ENCODE measurements around the gene LRPPRC. TPM values are rescaled to one million over a fixed set of nuclear protein-coding genes. Genes with fewer than 3 reads are reported as not detected.
"Not testable (repeated sequence)": the region's sequence is repeated elsewhere in the genome, so short reads cannot be mapped to it uniquely, and the experiment has no call there.

Gene LRPPRC
- 70.8 TPM for total RNA-seq
- long read RNA-seq, partial matches to known transcripts, result 24 of 30 reads
- long read RNA-seq, other reads (novel, unspliced or antisense), result 5 of 30 reads

DNA sequence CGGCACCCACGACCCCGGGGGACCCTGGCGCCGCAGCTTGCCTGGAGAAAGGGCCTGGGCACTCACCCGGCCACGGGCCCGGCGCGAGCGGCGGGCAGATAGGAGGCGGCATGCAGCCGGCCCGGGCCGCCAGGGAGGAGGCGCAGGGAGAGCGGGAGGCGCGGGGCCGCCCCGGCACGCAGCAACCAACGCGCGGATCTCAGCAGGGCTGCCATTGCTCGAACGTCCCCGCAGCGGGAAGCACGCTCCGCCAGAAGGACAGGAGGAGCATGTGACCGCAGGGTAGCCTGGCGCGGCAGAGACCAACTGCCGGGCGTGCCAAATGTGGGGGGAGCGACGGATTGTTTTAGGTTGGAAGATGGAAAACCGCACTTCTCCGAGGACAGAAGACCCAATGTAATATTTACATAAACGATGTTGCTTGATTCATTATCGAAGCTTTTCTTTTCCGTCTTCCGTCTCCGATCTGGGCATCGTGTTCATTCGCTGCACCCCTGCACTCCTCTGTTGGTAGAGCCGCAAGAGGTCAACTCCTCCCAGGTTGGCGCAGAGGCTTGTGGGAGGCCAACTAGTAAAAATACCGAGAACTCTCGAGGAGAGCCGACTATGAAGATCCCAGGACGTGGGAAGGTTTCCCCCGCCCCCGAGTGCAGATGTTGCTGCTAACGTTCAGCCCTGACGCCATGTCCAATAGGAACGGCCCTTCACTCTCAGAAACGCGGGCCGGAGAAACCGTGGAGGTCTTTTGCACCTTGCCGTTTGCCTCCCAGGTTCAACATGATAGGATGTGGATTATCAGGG lies at the start of gene LRPPRC:
LRPPRC (minus strand) TSS at position 257 of the 801 bp plus-strand sequence; CDS start at position 215, 42 bp downstream.
- peak; percentile 93 for DNase-seq (ENCODE audit: low spot score)

DNA sequence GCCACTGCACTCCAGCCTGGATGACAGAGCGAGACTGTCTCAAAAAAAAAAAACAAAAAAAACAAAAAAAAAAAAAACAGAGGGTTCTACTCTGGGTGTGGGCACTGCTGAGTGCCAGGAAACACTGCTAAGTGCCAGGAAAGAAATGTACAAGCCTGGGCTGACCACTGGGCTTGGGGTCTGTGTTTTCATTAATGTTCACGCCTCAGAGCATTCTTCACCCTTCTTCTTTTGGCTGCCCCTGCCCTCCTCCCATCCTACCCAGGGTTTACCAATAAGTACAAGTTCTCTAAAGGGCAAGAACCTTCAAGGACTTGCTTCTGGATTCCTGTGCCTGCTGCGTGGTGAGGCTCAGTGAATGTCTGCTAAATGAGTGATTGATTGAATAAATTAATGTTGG lies 49.3 kb upstream of the LRPPRC start:
- no peak for DNase-seq (ENCODE audit: low spot score)

DNA sequence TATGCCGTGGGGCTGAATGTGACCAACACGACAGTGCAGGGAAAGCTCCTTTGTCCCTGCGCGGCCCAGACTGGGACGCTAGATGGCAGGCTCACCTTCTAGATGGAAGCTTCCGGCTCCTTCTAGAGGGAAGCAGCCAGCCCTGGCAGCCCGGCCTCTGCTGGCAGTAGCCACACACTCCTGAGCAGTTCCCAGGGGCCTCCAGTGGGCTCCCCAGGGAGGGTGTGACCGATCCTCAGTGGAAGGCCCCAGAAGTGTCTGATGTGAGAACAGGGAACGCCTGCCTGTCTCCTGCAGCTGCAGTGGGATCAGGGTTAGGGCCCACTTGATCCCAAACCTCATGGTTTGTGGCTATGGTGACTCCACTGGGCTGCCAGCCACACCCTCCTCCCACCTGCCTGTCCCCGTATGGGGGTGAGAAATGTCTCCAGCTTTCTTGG lies 48.5 kb upstream of the LRPPRC start:
- no peak for DNase-seq (ENCODE audit: low spot score)

DNA sequence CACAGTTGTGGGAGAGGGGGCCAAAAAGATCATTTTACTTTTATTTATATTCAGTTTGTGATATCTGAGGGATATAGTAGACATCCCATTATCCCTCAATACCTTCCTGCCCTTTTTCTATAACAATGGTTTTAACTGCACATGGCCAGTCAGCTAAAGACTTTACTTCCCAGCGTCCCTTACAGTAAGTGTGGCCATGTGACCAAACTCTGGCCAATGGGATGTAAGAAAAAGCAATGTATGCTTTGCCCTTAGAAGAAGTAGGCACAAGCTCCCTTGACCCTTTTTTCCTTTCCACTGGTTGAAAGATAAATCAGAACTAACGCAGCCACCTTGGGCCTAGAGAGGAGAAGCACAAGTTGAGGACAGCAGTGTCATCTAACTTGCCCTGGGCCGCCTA lies 44.6 kb upstream of the LRPPRC start:
- DNase-seq (ENCODE audit: low spot score), result no peak

DNA sequence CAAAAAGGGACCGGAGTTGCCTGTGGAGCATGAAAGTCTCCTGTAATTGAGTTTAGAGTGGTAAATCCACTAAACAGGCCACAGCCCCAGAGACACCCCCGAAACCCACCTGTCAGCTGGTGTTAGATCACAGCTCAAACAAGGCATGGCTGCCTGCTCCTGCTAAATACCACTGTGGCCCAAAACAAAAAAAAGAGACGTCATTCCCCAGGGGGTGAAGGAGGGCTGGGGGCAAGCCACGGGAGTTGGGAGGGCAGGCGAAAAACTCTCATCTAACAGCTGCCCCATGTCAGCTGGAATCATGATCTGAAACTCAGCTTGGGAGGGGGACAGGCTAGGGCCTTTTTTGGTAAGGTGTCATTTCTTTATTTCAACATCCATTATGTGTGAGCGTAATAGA lies 42.5 kb upstream of the LRPPRC start:
- no peak for DNase-seq (ENCODE audit: low spot score)

DNA sequence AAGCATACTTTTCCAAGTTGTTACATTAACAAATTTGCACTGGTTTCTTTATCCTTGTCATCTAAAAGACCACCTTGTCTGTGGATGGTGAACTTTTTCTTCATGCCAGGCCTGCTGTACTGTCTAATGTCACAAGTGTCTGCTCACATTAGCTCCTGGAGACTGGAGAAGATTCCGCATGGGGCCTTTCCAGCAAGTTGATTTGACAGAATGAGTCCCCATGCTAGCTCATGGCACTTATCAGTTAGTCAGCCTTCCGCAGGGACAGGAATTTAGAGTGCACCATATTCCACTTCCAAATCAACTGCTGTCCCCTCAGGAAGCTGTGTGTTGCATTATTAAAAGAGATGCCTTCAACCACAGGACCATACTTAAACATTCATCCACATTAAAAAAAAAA lies 41.4 kb upstream of the LRPPRC start:
- no peak for DNase-seq (ENCODE audit: low spot score)

DNA sequence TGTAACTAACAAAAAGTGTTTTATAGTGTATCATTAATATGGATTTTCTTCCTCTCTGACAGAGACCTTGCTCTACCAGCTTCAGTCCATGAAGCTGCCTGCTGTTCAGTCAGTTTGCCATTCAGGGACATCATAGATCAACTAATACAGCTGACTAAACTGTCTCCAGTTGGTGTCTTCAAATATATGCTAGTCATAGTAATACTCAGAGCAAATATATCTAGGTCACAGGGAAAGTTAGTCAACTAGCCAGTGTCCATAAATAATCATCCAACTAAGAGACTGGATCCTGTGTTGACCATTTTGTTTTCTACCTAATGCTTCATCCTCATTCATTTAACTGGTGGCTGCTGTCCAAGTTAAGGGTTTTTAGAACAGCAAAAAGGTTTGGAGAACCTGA lies 38.2 kb upstream of the LRPPRC start:
- DNase-seq (ENCODE audit: low spot score), result no peak

DNA sequence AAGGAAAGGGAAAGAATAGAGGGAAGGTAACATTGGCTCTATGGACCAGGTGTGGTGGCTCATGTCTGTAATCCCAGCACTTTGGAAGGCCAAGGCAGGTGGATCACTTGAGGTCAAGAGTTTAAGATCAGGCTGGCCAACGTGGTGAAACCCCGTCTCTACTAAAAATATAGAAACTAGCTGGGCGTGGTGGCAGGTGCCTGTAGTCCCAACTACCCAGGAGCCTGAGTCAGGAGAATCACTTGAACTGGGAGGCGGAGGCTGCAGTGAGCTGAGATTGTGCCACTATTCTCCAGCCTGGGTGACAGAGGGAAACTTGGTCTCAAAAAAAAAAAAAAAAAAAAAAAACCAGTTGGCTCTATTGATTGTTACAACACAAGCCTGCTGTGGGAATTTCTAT lies 31.3 kb upstream of the LRPPRC start:
- not testable (repeated sequence) for DNase-seq (ENCODE audit: low spot score)

DNA sequence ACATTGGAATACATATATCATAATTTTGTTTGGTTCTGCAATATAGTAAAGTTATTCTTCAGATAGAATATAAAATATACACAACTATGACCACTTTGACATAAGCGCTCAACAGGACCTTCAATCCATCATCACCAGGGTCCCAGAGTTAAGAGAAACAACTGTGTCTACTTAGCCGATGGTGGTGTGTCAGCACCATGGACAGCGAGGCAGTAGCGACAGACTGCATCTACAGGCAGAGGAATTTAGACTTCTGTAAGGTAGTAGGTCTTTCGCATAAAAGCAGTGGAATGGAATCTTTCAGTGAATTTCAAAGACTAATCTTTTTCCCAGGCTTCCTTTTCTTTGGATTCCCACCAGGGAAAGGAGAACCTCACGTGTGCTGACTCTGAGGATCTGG lies 20.5 kb upstream of the LRPPRC start:
- no peak for DNase-seq (ENCODE audit: low spot score)

DNA sequence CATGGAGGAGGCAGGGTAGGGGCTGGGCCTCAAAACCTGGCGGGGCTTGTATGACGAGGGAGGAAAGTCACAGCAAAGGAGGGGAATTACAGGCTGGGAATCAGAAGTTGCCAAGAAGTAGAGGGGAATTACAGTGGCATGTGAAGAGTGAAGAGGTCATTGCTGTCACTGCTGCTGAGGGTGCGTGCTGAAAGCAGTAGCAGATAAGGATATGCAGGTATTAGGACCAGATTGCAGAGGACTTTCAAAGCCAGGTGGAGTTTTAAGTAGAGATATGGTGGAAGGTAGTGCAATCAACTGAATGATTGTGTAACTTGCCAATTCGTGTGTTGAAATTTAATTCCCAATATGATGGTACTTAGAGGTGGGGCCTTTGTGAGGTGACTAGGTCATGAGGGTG lies 19.4 kb upstream of the LRPPRC start:
- no peak for DNase-seq (ENCODE audit: low spot score)

DNA sequence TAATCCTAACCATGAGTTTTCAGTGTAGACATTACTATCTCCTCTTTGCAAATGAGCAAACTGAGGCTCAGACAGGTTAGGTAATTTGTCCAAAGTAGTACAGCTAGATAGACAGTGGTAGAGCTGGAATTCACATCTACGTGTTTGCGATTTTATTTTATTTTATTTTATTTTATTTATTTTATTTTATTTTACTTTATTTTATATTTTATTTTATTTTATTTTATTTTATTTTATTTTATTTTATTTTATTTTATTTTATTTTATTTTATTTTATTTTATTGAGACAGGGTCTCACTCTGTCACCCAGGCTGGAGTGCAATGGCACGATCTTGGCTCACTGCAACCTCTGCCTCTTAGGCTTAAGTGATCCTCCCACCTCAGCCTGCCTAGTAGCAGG lies 17.4 kb upstream of the LRPPRC start:
- DNase-seq (ENCODE audit: low spot score), result not testable (repeated sequence)

DNA sequence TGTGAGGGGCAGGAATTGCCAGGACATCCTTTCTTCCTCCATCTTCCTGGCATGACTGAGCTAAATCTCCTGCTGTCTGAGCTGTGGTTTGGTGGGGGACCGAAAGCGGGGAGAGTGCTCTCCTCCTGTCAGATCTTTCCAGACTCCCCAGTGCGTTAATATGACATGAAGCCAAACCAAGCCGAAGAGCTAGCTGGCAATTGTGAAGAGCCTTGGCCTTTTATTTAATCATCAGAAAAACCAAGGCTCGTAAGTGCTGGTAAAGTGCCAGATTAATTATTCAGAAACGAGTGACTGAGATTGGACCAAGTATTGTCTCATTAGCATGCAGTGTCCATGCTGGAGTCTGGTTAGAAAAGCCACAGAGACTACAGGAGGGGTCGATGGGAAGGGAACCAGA lies 14.5 kb upstream of the LRPPRC start:
- no peak for DNase-seq (ENCODE audit: low spot score)

DNA sequence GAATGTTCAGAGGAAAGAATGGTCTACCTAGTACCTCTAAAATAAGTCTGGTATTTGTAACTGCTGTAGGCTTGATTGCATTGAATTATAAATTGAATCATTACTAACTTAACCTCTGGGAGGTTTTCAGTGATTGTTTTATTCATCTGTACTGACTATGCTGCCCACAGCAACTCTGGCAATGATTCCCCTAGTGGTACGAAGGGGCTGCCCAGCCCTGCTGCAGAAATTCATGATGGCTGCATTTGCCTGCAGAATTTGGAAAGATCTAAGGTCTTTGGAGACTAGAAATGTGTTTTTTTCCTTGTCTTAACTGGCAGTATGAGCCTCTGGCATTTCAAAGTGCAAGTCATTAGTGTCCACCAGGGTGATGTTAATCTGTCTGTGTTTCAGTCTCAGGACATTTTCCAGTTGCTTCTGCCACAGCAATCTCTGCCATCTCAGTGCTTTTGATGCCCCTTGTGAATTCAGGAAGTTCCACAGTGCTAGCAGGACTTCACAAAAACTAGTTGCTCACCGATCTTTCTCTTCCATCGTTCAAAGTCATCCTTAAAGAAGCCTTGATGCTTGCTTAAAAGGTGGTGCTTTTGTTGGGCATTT lies 13.4 kb upstream of the LRPPRC start:
- DNase-seq (ENCODE audit: low spot score), result no peak

DNA sequence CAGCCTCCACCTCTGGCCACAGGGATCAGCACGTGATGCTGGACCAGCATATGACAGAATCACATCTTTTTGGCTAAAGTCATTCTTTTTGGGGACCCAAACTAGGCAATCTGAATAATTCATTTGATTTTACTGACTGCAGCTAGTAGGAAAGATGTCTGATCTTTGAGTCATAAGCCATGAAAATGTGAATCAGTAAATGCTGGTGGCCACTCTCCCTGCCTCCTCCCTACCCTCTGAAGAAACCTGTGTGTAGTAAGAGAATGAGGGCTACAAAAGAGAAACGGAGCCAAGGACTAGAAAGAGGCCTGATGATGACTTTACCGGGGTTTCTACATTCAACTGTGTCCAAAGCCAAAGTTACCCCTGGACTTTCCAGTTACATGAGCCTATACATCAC lies 10.1 kb upstream of the LRPPRC start:
- DNase-seq (ENCODE audit: low spot score), result no peak

DNA sequence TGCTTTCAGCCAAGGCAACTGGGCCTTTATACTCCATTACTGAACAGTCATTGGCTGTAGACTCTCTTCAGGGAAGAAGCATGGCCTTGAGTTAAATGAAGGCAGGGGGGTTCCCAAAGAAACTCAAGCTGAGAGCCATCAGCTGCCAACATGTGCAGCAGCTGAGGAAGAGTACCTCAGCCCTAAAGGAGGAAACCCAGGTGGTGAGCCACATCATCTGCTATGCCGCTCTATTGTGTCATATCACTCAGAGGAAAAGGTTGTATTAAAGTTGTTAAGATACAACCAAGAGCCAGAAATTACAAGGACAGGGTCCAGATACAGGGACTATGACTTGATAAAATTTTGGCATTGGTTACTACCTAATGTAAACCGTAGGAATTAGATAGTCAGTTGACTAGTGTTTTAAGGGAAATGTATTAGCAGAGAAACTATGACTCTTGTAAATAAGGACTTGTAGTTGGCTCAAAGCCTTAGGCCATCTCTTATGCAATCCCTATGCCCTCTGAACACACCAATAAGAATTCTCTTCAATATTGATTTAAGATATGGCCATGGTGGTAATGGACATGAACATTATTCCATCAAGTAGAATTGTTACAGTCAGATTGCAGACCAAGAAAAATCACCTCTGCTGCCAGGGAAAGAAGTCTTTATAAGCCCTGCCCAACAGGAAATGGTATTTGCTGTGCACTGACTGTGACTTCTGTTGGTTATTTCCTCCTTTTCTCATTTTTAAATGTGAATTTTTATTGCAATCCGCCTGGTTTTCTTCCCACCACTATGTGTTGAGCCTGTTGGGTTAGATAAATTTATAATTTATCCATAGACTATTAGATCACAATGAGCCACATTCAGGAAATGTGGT lies 9.2 kb upstream of the LRPPRC start:
- DNase-seq (ENCODE audit: low spot score), result no peak

DNA sequence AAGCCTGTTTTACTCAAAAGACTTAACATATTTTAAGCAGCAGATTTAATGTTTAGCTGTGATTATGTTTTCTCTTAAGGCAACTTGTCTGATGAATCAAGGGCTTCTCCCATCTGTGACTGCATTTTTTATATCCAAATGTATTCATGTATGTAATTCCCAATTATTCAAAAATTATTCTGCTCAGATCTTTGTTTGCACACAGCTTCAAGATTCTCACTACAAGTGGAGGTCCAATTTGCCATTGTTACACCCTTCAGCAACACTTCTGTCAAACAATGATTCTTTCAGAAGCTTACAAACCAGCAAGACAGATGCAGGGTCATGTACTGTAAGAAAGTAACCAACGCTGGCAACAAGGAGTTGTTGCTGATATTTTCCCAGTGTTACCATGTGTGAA lies 5.9 kb upstream of the LRPPRC start:
- DNase-seq (ENCODE audit: low spot score), result no peak

DNA sequence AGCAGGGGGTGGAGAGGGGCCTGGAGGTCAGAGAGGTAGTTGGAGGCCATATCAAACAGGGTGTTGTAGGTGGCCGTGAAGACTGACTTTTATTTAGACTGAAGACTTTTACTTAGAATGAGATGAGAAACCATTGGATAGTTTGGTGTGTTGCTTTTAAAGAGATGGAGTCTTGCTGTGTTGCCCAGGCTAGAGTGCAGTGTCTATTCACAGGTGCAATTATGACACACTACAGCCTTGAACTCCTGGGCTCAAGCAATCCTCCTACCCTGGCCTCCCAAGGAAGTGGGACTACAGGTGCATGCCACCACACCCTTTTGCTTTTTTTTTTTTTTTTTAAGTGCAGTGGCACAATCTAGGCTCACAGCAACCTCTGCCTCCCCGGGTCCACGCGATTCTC lies 2.5 kb upstream of the LRPPRC start:
- no peak for DNase-seq (ENCODE audit: low spot score)

DNA sequence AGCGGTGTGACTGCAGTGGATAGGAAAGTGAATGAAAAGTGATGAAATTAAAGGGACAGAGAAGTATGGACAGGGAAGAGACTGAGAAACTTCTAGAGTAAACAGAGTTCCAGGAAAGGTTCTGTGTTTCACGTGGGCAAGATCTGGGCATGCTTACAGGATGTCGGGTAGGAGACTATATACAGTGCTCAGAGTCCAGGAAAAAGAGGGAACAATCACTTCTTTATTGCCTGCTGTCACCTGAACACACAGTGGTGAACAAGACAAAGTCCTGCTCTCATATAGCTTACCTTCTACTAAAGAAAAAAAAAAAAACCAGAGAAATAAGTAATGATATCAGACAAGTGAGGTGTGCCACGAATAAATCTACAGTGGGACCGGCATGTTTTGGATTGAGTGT lies 2.4 kb downstream of the LRPPRC start:
- no peak for DNase-seq (ENCODE audit: low spot score)

DNA sequence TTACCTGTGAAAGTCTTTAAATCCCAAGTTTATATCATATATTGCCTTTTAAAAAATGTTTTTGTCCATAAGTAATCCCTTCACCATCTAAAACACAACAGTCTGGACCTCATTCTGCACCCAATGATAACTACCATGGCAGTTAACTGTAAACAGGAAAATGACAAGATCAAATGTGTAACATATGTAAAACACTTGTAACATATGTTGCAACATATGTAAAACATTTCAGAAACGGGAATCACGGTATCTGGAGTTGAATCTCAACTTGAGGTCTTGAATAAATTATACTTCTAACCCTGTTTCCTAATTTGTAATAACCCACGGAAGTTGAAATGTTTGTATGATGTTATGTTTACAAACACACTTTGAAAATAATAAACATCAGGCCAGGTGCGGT lies 6.2 kb downstream of the LRPPRC start:
- no peak for DNase-seq (ENCODE audit: low spot score)

DNA sequence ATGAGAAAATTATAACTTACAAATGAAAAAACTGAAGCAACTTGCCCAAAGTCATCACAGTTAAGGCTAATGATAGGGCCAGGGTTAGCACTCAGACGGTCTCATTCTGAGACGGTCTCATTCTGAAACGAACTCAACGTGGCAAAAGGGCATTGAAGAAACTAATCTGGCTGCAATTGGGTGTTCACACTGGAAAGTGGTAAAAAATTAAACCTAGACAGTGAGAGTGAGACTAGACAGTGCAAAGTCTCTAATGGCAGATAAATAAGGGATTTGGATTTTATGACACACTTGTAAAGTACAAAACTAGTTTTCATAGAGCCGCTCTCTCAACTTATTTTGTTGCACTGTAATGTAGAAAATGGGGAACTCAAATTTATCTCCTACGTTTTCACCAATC lies 9.2 kb downstream of the LRPPRC start:
- no peak for DNase-seq (ENCODE audit: low spot score)

DNA sequence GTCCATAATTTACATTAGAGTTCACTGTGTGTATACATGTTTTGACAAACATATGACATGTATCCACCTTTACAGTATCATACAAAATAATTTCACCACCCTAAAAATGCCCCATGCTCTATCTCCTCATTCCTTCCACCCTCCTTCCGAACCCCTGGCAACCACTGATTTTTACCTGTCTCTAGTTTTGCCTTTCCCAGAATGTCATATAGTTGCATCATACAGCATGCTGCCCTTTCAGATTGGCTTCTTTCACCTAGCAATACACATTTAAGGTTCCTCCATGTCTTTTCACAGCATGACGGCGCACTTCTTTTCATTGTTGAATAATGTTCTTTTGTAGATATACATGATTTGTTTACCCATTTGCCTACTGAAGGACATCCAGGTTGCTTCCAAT lies 10.4 kb downstream of the LRPPRC start:
- DNase-seq (ENCODE audit: low spot score), result no peak

DNA sequence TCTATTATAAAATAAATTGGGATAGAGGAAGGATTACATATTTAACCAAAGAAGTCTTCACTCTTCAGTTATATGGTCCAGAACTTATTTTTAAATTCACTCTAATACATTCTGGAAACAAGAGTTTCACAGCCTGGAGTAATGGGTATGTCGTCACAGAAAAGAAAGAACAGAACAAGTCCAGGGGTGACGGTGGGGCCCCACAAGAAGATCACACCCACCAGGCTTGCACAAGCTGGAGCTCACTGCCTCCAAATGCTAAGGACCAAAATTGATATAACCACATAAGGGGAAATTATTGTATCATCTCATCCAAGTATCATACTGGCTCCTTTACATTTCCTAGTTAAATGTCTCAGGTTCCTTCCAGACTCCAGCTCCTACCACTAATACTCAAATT lies 11.3 kb downstream of the LRPPRC start:
- no peak for DNase-seq (ENCODE audit: low spot score)
